GM19351 (cell line): ENCODE measurements around the gene RNF144B.
"Not testable (repeated sequence)": the region's sequence is repeated elsewhere in the genome, so short reads cannot be mapped to it uniquely, and the experiment has no call there.

ENCODE experiments used
- ATAC-seq: cut with Tn5 transposase; IDR thresholded peaks from one replicate; pipeline ENCODE4 v1.9.1; 2021; ENCODE audit warnings: mild to moderate bottlenecking, moderate library complexity; ENCODE audit not compliant: unreplicated experiment

The RNF144B gene

DNA sequence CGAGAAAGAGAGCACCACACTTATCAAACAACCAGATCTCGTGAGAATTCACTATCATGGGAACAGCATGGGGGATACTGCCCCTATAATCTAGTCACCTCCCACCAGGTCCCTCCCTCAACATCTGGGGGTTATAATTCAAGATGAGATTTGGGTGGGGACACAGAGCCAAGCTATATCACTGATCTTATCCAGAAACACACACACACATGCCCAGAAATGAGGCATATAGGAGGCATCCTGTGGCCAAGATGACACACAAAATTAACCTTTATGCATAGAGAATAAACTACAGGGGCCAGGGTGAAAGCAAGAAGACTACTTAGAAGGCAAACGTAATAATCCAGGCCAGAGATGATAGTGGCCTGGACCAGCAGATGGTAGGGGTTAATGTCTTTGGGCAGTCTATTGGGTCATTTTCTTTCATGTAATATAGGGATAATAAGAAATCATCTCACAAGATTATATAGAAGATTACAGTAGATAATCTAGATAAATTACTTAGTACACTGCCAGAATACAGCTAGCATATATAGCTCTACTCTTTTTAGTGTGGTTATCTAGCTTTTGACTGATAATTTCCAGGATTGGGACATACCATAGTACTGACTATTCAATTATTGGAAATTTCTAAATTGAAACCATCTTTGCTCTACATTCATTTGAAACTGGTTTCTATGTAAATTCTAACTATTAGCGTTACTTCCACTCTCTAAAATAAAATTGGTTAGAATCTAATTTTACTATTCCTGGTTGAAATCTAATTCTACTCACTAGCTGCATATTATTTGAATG is 20.0 kb downstream of the RNF144B start:
- no peak for ATAC-seq

DNA sequence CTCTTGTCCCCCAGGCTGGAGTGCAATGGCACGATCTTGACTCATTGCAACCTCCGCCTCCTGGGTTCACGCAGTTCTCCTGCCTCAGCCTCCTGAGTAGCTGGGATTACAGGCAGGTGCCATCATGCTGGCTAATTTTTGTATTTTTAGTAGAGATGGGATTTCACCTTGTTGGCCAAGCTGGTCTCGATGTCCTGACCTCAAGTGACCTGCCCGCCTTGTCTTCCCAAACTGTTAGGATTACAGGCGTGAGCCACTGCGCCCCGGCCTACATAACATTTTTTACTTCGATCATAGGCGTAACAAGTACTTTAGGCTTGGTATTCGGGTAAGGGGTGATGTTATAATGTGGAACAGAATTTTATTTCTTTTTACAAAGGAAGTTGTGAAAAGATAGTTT is 22.5 kb downstream of the RNF144B start:
- ATAC-seq, result not testable (repeated sequence)

DNA sequence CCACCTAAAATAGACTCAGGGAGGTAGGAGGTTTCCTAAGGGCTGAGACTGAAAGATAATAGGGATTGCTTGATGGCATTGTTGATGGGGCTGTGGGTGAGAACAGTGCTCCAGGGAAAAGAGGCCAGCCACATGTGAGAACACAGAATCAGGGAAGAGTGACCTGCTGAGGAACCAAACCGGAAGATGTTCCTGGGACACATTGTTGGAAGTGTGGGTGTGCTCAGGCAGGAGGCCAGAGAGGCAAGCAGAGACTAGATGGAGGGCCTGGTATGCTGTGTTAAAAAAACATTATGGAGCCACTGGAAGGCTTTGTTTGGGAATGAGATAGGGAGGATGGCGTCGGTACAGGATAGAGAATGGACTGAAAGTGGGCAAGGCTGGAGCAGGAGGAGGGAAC is 23.3 kb downstream of the RNF144B start:
- ATAC-seq, result no peak

DNA sequence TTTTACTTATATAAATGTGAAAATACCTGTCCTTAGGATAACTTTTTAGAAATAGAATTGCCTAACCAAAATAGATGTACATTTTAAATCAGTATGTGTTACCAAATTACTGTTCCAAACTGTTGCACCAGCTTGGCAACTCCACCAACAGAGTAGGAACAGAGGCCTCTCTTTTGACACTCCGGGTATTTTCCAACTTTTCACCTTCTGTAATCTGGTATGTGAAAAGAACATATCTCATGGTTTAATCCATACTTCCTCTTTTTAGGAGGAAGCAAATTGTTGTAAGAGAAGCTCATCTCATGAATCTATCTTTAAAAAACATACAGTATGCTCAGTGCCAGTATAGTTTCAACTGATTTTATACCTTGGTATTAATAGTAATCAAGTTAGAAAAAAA is 24.9 kb downstream of the RNF144B start:
- ATAC-seq, result no peak

DNA sequence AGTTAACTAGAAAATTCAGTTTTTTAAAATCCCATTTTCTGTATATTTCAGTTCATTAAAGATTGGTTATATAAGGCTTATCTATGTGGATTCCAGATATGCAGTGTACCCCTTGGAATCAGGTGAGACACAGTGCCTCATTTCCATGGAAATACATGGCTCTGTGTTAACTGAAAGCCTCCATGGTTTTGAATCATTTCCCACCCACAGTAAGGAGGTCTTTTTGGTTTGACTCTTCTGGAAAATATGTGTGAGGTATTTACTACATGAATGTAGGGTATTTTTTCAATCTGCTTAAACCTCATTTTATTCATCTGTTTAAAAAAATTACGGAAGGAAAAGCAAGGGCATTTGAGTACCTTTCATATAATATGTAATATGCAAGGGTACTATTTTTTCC is 25.5 kb downstream of the RNF144B start:
- ATAC-seq, result no peak

DNA sequence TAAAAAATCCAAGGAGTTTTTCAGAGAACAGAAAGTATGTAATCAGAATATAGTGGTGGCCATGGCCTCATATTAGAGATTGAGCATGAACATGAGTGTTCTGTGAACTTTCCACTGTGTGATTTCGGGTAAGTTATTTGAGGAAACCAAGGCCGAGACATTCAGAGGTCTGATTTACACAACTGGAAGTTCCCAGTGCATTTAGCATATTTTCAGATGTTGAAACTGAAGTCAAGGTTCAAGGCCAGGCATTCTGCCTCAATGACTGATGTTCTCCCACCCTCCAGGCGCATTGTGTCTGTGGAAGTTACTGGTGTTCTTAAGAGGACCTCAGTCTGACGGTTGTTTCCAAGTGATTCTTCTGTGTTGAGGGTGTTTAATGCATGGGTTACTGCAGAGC is 26.2 kb downstream of the RNF144B start:
- ATAC-seq, result no peak

DNA sequence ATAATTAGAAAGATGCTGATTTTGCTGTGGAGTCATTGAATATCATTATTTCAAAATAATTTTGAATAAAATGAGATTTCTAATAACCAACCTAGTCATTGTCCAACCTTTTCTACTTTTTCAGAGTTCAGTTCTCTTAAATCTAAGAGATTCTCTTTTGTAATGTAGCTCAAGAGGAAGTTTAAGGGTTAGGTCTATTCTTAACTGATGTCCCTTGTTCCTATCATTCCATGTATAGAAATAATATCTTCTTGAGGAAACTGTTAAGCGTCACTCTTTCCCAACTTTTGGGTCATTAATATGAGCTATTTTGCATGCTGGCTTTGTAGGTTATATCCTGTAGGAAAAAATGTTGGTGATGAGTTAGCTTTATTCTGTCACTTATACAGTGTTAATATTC is 27.0 kb downstream of the RNF144B start:
- ATAC-seq, result no peak

DNA sequence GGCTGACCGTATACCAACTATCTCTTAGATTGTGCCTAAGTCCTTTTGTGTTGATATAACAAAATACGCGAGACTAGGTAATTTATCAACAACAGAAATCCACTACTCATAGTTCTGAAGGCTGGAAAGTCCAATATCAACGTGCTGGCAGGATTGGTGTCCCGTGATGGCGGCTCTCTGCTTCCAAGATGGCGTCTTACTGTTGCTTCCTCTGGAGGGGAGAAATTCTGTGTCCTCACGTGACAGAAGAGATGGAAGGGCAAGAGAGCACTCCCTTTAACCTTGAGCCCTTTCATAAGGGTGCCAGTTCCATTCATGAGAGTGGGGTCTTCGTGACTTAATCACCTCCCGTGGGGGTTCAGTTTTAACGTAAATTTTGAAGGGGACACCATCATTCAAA is 28.1 kb downstream of the RNF144B start:
- no peak for ATAC-seq

DNA sequence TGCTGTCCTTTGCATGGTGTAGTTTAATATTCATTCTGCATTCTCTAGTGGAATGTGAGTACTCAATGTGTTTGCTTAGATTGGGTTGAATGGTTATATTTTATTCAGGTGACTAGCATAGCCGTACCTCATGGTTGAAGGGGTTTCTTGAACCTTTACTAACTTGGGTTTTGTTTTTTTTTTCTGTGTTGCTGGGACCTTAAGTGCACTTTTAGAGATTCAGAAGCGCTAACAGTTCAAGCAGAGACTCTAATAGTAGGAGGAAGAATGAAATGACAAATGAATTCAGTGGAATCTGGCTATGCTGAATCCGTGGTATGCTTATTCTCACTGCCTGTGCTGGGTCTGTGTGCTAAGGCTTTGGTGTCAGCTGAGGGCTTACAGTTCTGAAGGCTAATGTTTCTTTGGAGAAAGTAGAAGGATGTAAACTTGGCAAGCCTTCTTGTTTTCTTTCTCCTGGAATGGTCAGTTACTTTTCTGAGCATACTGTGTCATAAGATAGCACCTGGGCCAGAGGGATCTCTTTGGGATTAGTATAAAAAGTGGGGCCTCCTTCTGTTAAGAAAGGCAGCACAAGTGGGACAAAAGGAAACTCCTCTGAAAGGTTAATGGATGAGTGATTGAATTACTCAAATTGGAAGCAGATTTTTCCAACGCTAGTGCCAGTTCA is 28.7 kb downstream of the RNF144B start:
- ATAC-seq, result no peak

DNA sequence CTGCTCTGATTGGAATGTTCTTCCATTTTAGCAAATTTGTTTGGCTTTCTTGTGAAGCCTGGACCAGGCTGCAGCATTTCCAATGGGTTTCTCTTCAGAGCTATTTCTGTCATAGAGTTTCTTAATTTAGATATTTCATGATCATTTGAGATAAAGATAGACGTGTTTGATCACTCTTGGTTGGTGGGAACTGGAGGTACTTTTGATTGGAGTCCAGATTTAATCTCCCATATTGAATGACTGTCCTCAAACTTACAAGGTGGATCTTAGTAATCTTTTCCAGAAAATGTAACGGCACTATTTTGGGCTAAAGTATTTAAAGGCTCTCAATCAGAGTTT is 29.2 kb downstream of the RNF144B start:
- ATAC-seq, result no peak

DNA sequence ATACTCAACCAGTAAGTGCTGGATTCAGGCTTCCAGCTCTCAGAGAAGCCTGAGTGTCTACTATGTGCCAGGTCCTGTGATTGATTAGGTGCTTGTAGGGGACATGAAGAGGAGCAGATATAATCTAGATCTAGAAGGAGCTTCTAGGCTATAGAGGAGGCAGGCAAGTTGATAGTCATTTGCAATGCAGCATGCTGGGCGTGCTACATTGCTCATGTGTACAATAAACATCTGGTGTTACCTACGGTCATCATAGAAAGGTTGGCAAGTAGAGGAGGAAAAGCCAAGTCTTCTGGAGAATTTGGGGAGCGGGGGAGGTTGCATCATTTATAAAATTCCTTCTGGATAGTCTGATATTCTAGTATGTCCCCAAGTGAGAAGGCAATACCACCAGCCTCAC is 33.2 kb downstream of the RNF144B start:
- no peak for ATAC-seq

DNA sequence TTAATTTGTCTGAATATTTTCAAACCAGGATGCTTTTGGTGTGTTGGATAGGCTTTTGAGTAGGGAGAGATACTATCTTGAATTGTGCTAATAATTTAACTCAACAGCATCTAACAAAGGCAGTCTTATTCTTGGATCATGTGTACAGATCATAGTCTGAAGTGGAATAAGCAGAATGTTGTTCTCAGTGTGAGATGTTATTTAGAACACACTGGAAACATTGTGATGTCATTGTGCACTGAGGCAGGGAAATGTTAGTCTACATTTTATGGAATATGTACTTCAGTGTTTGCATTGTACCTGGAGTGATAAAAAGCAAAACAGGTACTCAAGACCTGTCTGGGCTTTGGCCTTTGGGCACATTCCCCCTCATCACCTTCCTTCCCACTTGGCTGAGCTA is 35.0 kb downstream of the RNF144B start:
- ATAC-seq, result no peak

DNA sequence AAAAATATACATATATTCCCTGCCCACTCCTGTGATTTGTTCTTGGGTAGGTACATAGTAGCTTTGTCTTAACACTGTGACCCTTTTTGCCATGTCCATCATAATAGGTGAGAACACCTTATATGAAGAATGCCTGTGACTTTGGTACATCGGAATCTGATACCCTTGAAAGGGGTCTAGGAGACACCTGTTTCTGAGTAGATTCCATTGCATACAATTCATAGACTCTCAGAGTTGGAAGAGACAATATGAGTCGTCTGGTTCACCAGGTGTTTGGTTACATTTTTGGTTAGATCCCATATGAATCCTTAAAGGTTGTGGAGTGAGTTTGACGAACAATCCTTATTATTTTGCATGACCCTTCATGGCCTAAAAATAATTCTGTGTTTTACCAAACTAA is 36.3 kb downstream of the RNF144B start:
- no peak for ATAC-seq

DNA sequence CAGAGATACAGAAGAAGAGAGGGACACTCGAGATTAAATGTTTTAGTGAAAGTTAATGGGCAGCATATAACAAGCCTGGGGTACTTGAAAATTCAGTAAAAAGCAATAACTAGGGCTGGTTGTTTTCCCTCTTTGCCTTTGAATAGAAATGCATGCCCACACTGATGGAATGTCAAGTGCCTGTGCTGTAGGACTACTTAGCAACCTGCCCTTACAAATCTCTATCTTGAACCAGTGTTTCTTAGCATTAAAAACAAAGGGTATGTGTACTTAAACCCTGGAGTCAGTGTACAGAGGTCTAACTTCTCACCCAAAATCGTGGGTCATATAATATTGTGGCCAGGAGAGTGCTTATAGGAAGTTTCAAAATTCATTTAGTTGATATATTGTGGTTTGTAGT is 37.1 kb downstream of the RNF144B start:
- ATAC-seq, result no peak

DNA sequence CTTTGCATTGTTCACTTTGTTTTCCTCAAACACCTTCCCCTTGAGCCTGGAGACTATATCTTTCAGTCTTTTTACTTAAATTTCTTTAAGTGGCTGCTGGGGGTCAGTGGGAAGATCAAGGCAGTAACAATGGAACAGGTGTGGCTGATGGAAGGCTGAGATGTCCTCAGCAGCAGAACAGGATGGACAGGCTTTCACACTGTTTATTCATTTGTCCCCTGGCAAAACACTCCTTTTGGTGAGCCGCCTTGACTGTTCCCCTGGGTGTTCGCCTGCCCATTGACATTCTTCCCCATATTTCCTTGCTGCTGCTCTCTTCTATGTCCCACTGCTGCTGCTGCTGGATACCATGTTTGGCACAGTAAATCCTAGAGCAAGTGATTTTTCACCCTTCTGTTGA is 38.1 kb downstream of the RNF144B start:
- no peak for ATAC-seq

DNA sequence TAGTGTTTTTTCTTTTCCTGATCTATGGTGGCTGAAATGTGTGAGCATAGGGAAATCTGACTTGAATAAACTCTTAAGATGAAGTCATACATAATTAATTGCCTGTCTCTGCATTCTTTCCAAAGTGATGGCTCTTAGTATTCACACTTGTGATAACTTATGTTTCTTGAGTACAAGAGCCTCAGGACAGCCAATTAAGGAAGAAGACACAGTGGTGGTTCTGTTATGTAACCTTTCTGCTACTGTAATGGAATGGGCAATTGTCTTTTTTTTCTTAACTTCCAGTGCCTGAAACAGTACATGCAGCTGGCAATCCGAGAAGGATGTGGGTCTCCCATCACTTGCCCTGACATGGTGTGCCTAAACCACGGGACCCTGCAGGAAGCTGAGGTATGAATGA is 40.1 kb downstream of the RNF144B start:
- ATAC-seq, result no peak

DNA sequence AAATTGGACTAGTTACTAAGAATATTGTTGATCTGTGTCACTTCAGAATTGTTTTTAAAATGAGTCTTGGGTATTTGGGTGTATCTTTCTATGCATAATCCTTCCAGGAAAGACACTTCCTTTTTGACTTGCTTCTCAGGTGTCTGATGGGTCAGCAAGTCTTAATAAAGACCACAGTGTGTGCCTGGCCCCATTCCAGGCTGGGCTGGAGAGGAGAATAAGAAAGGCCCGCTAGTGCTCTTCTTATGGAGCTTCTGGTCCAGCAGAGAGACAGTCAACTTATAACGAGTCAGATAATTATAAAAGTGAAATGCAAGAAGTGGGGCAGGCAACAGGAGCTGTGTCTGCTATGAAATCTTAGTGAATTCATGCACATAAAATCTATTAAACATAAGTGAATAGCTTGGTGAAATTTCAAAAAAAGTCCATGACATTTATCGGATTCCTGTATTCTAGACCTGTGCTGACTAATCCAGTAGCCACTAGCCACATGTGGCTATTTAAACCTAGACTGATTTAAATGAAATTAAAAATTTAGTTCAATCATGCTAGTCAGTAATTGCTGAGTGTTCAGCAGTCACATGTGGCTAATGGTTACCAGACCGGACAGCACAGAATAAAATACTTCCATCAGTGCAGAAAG is 42.6 kb downstream of the RNF144B start:
- no peak for ATAC-seq

DNA sequence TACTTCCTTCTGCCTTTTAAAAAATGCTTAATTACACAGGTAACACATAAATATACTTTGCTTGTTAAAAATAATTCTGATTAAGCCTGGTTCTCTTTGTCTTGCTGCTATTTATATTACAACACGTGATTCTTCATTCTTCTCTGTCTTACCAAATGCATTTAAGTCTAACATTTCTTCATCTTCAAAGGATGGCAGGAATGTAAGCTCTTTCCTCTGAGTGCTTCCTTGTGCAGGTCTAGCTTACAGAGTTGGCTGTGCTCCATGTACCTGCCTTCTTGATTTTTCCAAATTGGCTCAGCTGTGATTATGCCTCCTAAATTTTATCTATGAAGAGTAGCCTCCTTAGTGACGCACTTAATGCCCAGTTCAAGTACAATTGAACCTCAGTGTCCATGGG is 44.4 kb downstream of the RNF144B start:
- ATAC-seq, result no peak

DNA sequence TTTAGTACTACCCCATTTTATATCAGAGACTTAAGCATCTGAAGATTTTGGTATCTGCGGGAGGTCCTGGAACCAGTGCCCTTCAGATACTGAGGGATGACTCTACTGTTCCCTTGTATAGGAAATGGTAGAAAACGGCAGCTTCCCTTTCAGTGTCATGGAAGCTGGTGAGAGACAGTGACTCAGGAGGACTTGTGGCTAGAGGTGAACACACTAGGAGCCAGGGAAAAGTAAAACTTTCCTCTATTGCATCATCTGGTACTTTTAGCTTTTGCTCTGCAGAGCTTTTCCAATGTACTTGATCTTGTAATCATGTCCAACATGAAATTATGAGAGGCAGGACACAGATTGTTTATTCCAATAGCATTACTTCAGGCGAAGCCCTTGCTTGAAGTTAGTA is 45.0 kb downstream of the RNF144B start:
- no peak for ATAC-seq

DNA sequence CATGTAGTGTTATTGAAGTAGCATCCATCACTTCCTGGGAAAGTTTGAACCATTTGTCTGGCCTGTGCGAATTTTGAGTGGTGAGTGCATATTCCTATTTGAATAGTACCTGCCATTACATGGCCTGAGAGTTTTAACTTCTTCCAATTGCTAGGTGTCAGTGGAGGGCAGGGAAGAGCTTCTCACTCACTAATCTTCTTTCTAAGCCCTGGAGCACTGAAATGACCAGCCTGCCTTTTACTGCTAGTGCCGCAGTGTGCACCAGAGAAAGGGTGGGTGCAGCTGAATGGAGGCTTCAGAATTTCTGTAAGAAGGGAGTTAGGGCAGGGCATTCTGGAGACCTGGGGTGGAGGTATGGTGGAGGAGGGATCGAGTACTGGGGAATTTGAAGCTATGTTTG is 45.5 kb downstream of the RNF144B start:
- ATAC-seq, result no peak

DNA sequence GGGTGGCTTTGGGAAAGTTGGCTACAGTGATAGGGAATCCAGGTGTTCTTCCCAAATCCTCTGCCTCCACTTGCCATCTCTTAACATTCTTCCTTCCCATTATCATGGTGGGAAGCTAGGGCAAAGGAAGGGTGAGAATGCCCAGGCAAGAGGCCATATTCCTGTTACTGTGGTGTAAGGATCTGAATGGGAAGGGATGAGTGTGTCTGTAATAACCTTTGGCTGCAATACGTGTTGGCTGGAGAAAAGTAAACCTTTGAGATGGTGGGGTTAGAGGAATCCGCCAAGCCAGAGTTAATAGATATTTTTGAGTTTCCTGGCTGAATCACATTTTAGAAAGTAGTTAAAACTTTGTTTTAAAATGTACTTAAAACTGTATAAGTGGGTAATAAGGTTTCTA is 45.9 kb downstream of the RNF144B start:
- ATAC-seq, result no peak

DNA sequence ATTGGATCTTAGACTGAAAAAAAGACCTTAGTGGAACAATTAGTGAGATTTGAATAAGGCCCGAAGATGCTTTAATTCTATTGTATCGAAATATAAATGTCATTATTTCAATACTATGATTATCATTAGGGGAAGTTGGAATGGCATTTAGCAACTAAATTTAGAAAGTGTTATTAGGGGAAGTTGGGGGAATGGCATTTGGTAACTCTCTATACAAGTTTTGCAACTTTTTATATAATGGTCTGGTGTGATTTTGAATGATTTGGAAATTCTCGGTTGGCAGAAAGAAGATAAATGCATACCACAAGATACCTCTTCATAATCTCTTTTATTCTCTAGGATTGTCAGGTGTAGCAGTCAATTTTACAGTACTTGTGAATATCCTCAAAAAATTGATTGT is 49.2 kb downstream of the RNF144B start:
- no peak for ATAC-seq
